Osteoblast (primary cell): ENCODE measurements around the gene HK2. TPM values are rescaled to one million over a fixed set of nuclear protein-coding genes. Genes with fewer than 3 reads are reported as not detected.

Experiments
- DNase-seq: peaks from one replicate; pipeline ENCODE4 v3.0.0; 2011; ENCODE audit warnings: low spot score, mixed read lengths; ENCODE audit not compliant: insufficient read length; ENCODE audit errors: missing footprints
- H2AFZ ChIP-seq: 2 replicates; pipeline ENCODE4 v1.6.0; 2011; ENCODE audit warnings: mild to moderate bottlenecking, low read length
- H3K27ac ChIP-seq: 2 replicates; pipeline ENCODE4 v1.5.1; 2011; ENCODE audit warnings: mild to moderate bottlenecking, low read depth, low read length, moderate library complexity
- H3K27me3 ChIP-seq: 2 replicates; pipeline ENCODE4 v1.6.0; 2012; ENCODE audit warnings: mild to moderate bottlenecking, control low read depth, inconsistent platforms, low read length, moderate library complexity; ENCODE audit not compliant: insufficient read depth
- H3K36me3 ChIP-seq: 2 replicates; pipeline ENCODE4 v1.5.1; 2011; ENCODE audit warnings: mild to moderate bottlenecking, low read length, control low read depth, moderate library complexity; ENCODE audit not compliant: insufficient read depth
- H3K4me1 ChIP-seq: 2 replicates; pipeline ENCODE4 v1.5.1; 2011; ENCODE audit warnings: mild to moderate bottlenecking, low read length, control low read depth, moderate library complexity; ENCODE audit not compliant: insufficient read depth
- H3K4me2 ChIP-seq: 2 replicates; pipeline ENCODE4 v1.6.0; 2011; ENCODE audit warnings: mild to moderate bottlenecking, low read length; ENCODE audit not compliant: insufficient read depth
- H3K4me3 ChIP-seq: fragments of 200-600 bp; sonication (generic); 3 replicates; pipeline ENCODE4 v1.5.1; 2012; ENCODE audit warnings: mild to moderate bottlenecking, low read length, inconsistent platforms; ENCODE audit not compliant: insufficient read depth
- H3K79me2 ChIP-seq: 2 replicates; pipeline ENCODE4 v1.6.0; 2012; ENCODE audit warnings: mild to moderate bottlenecking, low read length, control low read depth, inconsistent platforms; ENCODE audit not compliant: insufficient read depth
- H3K9me3 ChIP-seq: 2 replicates; pipeline ENCODE4 v1.5.1; 2011; ENCODE audit warnings: low read depth, low read length, control low read depth
- H4K20me1 ChIP-seq: 2 replicates; pipeline ENCODE4 v1.6.0; 2012; ENCODE audit warnings: mild to moderate bottlenecking, low read length, control low read depth; ENCODE audit not compliant: insufficient read depth
- total RNA-seq: library from RNA; depleted of rRNA; stranded (reverse); fragments of >200 nt; gene quantifications from 2 replicates; pipeline ENCODE4 v1.2.3, GENCODE V29; 2012
- TF ChIP-seq, protein P1 (sequence below): IDR thresholded peaks from 2 replicates; pipeline ENCODE4 v1.5.1; 2011; ENCODE audit warnings: mild to moderate bottlenecking, low read depth, low read length, moderate library complexity; ENCODE audit errors: extremely low read depth

The HK2 gene
- total RNA-seq, 1 donor, result 76.4 TPM

DNA sequence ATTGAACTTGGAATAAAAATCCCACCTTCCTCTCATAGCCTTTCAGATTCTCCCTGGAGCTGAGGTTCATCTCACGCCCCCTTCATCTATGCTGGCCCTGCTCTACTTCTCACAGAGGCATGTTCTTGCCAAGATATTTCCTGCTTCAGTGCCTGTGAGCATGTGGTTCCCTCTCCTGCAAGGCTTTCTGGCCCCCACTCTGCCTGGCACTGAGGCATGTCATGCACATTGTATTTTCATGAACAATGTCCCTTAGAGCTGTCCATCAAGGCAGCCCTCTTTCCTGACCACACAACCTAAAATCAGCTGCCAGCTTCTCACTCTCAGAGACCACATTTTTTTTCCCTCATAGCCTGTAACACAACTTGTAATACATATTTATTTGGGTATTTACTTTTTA is 18.0 kb upstream of the HK2 start:
- TF ChIP-seq, protein P1, sequence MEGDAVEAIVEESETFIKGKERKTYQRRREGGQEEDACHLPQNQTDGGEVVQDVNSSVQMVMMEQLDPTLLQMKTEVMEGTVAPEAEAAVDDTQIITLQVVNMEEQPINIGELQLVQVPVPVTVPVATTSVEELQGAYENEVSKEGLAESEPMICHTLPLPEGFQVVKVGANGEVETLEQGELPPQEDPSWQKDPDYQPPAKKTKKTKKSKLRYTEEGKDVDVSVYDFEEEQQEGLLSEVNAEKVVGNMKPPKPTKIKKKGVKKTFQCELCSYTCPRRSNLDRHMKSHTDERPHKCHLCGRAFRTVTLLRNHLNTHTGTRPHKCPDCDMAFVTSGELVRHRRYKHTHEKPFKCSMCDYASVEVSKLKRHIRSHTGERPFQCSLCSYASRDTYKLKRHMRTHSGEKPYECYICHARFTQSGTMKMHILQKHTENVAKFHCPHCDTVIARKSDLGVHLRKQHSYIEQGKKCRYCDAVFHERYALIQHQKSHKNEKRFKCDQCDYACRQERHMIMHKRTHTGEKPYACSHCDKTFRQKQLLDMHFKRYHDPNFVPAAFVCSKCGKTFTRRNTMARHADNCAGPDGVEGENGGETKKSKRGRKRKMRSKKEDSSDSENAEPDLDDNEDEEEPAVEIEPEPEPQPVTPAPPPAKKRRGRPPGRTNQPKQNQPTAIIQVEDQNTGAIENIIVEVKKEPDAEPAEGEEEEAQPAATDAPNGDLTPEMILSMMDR, result no peak

DNA sequence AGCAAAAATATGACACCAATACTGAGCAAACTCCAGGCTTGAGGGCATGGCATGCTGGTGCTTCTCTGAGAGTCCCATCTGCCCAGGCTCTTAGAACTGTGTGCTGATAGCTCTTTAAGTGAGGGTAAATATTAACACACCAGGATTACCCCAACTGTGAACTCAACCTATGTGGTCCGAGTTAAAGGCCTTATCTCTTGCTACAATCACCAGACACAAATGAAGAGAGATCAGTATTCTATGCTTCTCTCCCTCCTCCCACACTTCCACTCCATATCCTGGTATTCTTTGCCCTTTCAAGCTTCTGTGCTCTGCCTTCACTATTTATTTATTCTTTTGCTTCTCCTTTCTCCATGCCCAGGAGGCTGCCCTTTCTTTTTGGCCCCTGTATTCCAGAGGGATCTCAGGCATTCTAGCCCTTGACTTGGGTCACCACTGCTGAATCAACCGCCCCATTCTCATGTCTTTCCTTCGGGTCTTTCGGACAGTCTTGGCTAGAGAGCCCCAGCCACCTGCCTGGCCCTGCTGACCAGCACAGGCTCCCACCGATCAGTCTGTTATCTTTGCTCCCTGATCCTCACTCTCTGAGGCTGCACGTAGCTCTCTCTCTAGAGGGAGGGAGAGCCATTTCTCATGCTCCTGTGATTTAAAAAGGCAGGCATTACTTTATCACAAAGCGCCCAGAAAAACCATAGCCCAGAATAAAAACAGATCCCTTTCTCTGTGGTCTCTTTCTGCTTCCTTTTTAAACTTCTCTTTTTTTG is 17.2 kb upstream of the HK2 start:
- TF ChIP-seq, protein P1, result no peak
- Histone ChIP-seq H3K9me3 (no peaks in the 10 kb centered on the region), H3K4me1 (no peaks in the 10 kb centered on the region), H3K4me2 (no peak overlapping the region), H3K79me2 (no peaks in the 10 kb centered on the region), H3K27ac (no peak overlapping the region), H3K36me3 (no peaks in the 10 kb centered on the region), H4K20me1 (no peaks in the 10 kb centered on the region), H3K27me3 (peaks cover 26% of the 10 kb centered on the region), H3K4me3 (no peak overlapping the region), H2AFZ (no peak overlapping the region)
- DNase-seq, result no peak

More for the DNA sequence above, 18.0 kb upstream of the HK2 start:
- Histone ChIP-seq H3K27ac (no peak overlapping the region), H3K27me3 (peaks cover 31% of the 10 kb centered on the region), H3K9me3 (no peaks in the 10 kb centered on the region), H2AFZ (no peak overlapping the region), H4K20me1 (no peaks in the 10 kb centered on the region), H3K36me3 (no peaks in the 10 kb centered on the region), H3K79me2 (no peaks in the 10 kb centered on the region), H3K4me2 (no peak overlapping the region), H3K4me3 (no peak overlapping the region), H3K4me1 (no peaks in the 10 kb centered on the region)
- DNase-seq, result no peak

DNA sequence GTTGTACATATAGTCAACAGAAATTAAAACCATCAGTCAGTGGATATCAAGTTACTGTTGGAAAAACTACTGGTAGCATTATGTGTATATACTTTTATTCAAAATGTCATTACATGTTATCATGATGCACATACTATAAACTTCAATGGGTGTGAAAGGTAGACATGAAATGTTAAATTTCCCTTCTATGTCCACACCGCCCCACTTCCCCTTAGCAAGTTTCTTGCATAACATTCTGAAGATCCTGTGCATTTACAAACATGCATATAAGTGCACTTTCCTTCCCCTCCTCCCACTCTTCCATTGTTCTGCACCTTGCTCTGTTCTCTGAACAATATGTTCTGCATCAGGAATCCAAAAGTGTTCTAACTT is 16.6 kb upstream of the HK2 start:
- no peak for DNase-seq
- no peak overlapping the region for H3K27ac ChIP-seq
- H3K4me3 ChIP-seq, result no peak overlapping the region
- no peaks in the 10 kb centered on the region for H3K9me3 ChIP-seq
- H2AFZ ChIP-seq, result no peak overlapping the region
- H3K79me2 ChIP-seq, result no peaks in the 10 kb centered on the region
- peaks cover 20% of the 10 kb centered on the region for H3K27me3 ChIP-seq
- TF ChIP-seq, protein P1, result no peak
- H4K20me1 ChIP-seq, result no peaks in the 10 kb centered on the region
- H3K36me3 ChIP-seq, result no peaks in the 10 kb centered on the region
- no peaks in the 10 kb centered on the region for H3K4me1 ChIP-seq
- H3K4me2 ChIP-seq, result no peak overlapping the region

DNA sequence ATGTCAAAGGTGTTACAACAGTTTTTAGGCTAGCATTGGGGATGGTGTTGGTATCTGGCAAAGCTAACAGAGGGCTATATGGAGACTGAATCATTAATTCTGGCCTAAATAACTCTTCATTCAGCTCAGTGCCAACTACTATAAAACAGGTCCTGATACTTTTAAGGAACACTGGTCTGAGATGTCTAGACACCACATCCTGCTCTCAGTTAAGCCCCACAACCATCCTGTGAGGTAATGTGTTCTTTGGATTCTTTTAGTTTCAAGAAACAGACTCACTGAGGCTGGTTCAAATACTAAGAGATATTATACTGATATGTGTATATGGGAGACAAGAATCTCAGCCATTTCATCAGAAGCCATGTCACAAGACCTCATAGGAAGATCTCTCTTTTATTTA is 14.2 kb upstream of the HK2 start:
- no peaks in the 10 kb centered on the region for H3K79me2 ChIP-seq
- no peak overlapping the region for H2AFZ ChIP-seq
- DNase-seq, result no peak
- no peaks in the 10 kb centered on the region for H4K20me1 ChIP-seq
- H3K4me2 ChIP-seq, result no peak overlapping the region
- peaks cover 3% of the 10 kb centered on the region for H3K27me3 ChIP-seq
- no peaks in the 10 kb centered on the region for H3K9me3 ChIP-seq
- TF ChIP-seq, protein P1, result no peak
- H3K27ac ChIP-seq, result no peak overlapping the region
- no peaks in the 10 kb centered on the region for H3K36me3 ChIP-seq
- no peak overlapping the region for H3K4me3 ChIP-seq
- no peaks in the 10 kb centered on the region for H3K4me1 ChIP-seq
